Upper lobe of left lung (tissue), 4 donors: ENCODE results near the gene GPC2.
"Not testable (repeated sequence)": the region's sequence is repeated elsewhere in the genome, so short reads cannot be mapped to it uniquely, and the experiment has no call there.

Source experiments
- EP300 ChIP-seq, 4 donors: sonication (generic); formaldehyde crosslinking; IDR thresholded peaks; one replicate each; pipeline ENCODE4 v1.5.1; 2017; ENCODE audit warnings: antibody characterized with exemption in 4 of 4, control low read depth in 2 of 4
- POLR2A ChIP-seq, 4 donors: fragments of 450-650 bp; IDR thresholded peaks; one replicate each; pipeline ENCODE4 v1.5.1; 2016 to 2017; ENCODE audit warnings: antibody characterized with exemption in 4 of 4, mild to moderate bottlenecking in 2 of 4
- POLR2AphosphoS5 ChIP-seq, 2 donors: sonication (generic); formaldehyde crosslinking; IDR thresholded peaks; one replicate each; pipeline ENCODE4 v1.5.1; 2017; ENCODE audit warnings: antibody characterized with exemption in 2 of 2
- TF ChIP-seq, protein P1 (sequence below), 6 experiments: fragments of 450-650 bp in 4 of 6; fragments of 200-600 bp in 2 of 6; sonication (generic) in 2 of 6; IDR thresholded peaks; one replicate each; pipeline ENCODE4 v1.5.1; 2016 to 2019; ENCODE audit warnings: antibody characterized with exemption in 6 of 6

DNA sequence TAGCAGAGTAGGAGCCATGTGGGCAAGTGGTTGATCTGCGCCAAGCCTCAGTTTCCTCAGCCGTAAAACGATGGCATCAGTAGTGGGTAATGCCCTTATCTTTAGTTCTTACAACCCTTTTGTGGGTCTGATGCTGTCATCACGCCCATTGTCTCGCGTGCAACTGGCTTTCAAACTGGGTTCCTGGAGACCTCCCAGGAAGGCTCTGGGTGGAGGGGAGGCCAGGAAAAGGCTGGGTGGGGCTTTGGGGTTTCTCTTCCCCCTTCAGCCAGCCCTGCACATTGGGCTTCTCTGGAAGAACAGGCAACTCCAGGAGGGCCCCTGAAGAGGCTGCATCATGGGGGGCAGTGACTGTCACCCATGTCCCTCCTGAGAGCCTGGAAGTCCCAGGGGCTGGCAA lies 47.7 kb upstream of the GPC2 start:
- TF ChIP-seq, protein P1, sequence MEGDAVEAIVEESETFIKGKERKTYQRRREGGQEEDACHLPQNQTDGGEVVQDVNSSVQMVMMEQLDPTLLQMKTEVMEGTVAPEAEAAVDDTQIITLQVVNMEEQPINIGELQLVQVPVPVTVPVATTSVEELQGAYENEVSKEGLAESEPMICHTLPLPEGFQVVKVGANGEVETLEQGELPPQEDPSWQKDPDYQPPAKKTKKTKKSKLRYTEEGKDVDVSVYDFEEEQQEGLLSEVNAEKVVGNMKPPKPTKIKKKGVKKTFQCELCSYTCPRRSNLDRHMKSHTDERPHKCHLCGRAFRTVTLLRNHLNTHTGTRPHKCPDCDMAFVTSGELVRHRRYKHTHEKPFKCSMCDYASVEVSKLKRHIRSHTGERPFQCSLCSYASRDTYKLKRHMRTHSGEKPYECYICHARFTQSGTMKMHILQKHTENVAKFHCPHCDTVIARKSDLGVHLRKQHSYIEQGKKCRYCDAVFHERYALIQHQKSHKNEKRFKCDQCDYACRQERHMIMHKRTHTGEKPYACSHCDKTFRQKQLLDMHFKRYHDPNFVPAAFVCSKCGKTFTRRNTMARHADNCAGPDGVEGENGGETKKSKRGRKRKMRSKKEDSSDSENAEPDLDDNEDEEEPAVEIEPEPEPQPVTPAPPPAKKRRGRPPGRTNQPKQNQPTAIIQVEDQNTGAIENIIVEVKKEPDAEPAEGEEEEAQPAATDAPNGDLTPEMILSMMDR (IDR thresholded peaks at IDR 0.05), result not testable (repeated sequence)
- TF ChIP-seq POLR2AphosphoS5, EP300, POLR2A (IDR thresholded peaks at IDR 0.05): not testable (repeated sequence)
